ENCODE data around the gene ORC2.
A peak's percentile ranks its signal among the peaks of the same experiment; 100 is the strongest.

ORC2 gene

GRCh38 chr2:200905618-200906296 lies 57.7 kb downstream of the ORC2 start:
- H3K79me1 ChIP-seq (replicated peaks; ENCODE audit: low read length, poor library complexity, severe bottlenecking), result peaks cover 10% of the 10 kb centered on the region
- H3K4me1 ChIP-seq (ENCODE audit: control insufficient read depth, insufficient read depth, low read depth, low read length), result no peaks in the 10 kb centered on the region
- no peak overlapping the region for H3K4ac ChIP-seq (ENCODE audit: low read depth in 1 of 2, low read length in 2 of 2)
- no peaks in the 10 kb centered on the region for H3K9me3 ChIP-seq (ENCODE audit: control insufficient read depth, low read length)
- H3K9ac ChIP-seq (ENCODE audit: low read length), result no peak overlapping the region
- no peak overlapping the region for H2AK5ac ChIP-seq (ENCODE audit: low read length, severe bottlenecking)
- no peak overlapping the region for H3K14ac ChIP-seq (ENCODE audit: low read length in 2 of 2)
- no peak overlapping the region for H3K4me3 ChIP-seq (ENCODE audit: insufficient read depth in 1 of 2, low read depth in 1 of 2, low read length in 2 of 2)
- H3K18ac ChIP-seq (ENCODE audit: low read depth in 1 of 2, low read length in 2 of 2), result no peak overlapping the region
- H2BK12ac ChIP-seq (ENCODE audit: low read length in 2 of 2), result no peak overlapping the region
- WGBS, result no CpG with 5 or more reads among the region's 2 CpGs
- H3K27ac ChIP-seq (ENCODE audit: low read length, poor library complexity, severe bottlenecking), result no peak overlapping the region
- H2BK120ac ChIP-seq (ENCODE audit: low read depth, low read length), result no peak overlapping the region
- H2BK5ac ChIP-seq (ENCODE audit: low read depth, low read length, poor library complexity, severe bottlenecking), result no peak overlapping the region
- no peak overlapping the region for H3K23ac ChIP-seq (ENCODE audit: low read length in 2 of 2)
- no peak overlapping the region for H2BK15ac ChIP-seq (ENCODE audit: low read depth, poor library complexity, severe bottlenecking)
- peaks cover 21 to 64% of the 10 kb centered on the region in 2 experiments for H3K36me3 ChIP-seq (ENCODE audit: control insufficient read depth in 1 of 2, insufficient read depth in 2 of 2, low read depth in 1 of 2, low read length in 2 of 2)
- H3K27me3 ChIP-seq (ENCODE audit: control insufficient read depth in 1 of 2, insufficient read depth in 1 of 2, low read length in 2 of 2), result no peaks in the 10 kb centered on the region
- no peak overlapping the region for H2AFZ ChIP-seq (ENCODE audit: low read depth, low read length)
- no peak overlapping the region for H4K8ac ChIP-seq (ENCODE audit: low read length)
- peak; percentile 75 for DNase-seq
- H3K4me2 ChIP-seq (ENCODE audit: low read length, poor library complexity, severe bottlenecking), result no peak overlapping the region
- H4K91ac ChIP-seq (ENCODE audit: low read length), result no peak overlapping the region

- H2BK12ac ChIP-seq (ENCODE audit: low read length in 2 of 2), result no peak overlapping the region
- no peaks in the 10 kb centered on the region for H3K4me1 ChIP-seq (ENCODE audit: control insufficient read depth, insufficient read depth, low read depth, low read length)
- H2BK120ac ChIP-seq (ENCODE audit: low read depth, low read length), result no peak overlapping the region
- H3K79me1 ChIP-seq (replicated peaks; ENCODE audit: low read length, poor library complexity, severe bottlenecking), result peaks cover 10% of the 10 kb centered on the region
- no peak overlapping the region for H3K27ac ChIP-seq (ENCODE audit: low read length, poor library complexity, severe bottlenecking)
- H3K18ac ChIP-seq (ENCODE audit: low read depth in 1 of 2, low read length in 2 of 2), result no peak overlapping the region
- no peaks in the 10 kb centered on the region for H3K27me3 ChIP-seq (ENCODE audit: control insufficient read depth in 1 of 2, insufficient read depth in 1 of 2, low read length in 2 of 2)
- no peak overlapping the region for H2AFZ ChIP-seq (ENCODE audit: low read depth, low read length)
- no peak overlapping the region for H4K8ac ChIP-seq (ENCODE audit: low read length)
- no peak overlapping the region for H2BK15ac ChIP-seq (ENCODE audit: low read depth, poor library complexity, severe bottlenecking)
- H3K9ac ChIP-seq (ENCODE audit: low read length), result peak overlapping the region; percentile 51
- H3K4ac ChIP-seq (ENCODE audit: low read depth in 1 of 2, low read length in 2 of 2), result no peak overlapping the region
- no peak overlapping the region for H4K91ac ChIP-seq (ENCODE audit: low read length)
- H3K4me2 ChIP-seq (ENCODE audit: low read length, poor library complexity, severe bottlenecking), result no peak overlapping the region
- DNase-seq, result peak; percentile 91
- no peaks in the 10 kb centered on the region for H3K9me3 ChIP-seq (ENCODE audit: control insufficient read depth, low read length)
- no peak overlapping the region for H3K23ac ChIP-seq (ENCODE audit: low read length in 2 of 2)
- H3K36me3 ChIP-seq (ENCODE audit: control insufficient read depth in 1 of 2, insufficient read depth in 2 of 2, low read depth in 1 of 2, low read length in 2 of 2), result peaks cover 6 to 78% of the 10 kb centered on the region in 2 experiments
- no peak overlapping the region for H2BK5ac ChIP-seq (ENCODE audit: low read depth, low read length, poor library complexity, severe bottlenecking)
- H3K14ac ChIP-seq (ENCODE audit: low read length in 2 of 2), result no peak overlapping the region
- 15% methylated on average over 4 of the region's 4 CpGs for WGBS
- H3K4me3 ChIP-seq (ENCODE audit: insufficient read depth in 1 of 2, low read depth in 1 of 2, low read length in 2 of 2), result no peak overlapping the region
- H2AK5ac ChIP-seq (ENCODE audit: low read length, severe bottlenecking), result no peak overlapping the region
Measured at GRCh38 chr2:200901459-200902072, 61.9 kb downstream of the ORC2 start.

- Histone ChIP-seq H3K27me3 (ENCODE audit: control insufficient read depth in 1 of 2, insufficient read depth in 1 of 2, low read length in 2 of 2) (no peaks in the 10 kb centered on the region), H3K4me2 (ENCODE audit: low read length, poor library complexity, severe bottlenecking) (no peak overlapping the region)
Measured at GRCh38 chr2:200899482-200899881, 64.0 kb downstream of the ORC2 start.

GRCh38 chr2:200888704-200889625 lies 74.5 kb downstream of the ORC2 start, which contains the start of the genes NIF3L1 and PPIL3:
TSS of gene NIF3L1 (plus strand) at chr2:200889371. CDS start at chr2:200891944, 2,573 bp downstream.
TSS of gene PPIL3 (minus strand) at chr2:200889077. CDS start at chr2:200887615, 1,462 bp downstream.
- peak within 1 kb of the TSS; percentile 71 for H2BK5ac ChIP-seq (ENCODE audit: low read depth, low read length, poor library complexity, severe bottlenecking)
- peak within 1 kb of the TSS in 1 of 2 experiments; percentile 90 for H3K4ac ChIP-seq (ENCODE audit: low read depth in 1 of 2, low read length in 2 of 2)
- peaks cover 10% of the 10 kb centered on the region for H3K4me1 ChIP-seq (ENCODE audit: control insufficient read depth, insufficient read depth, low read depth, low read length)
- H2BK120ac ChIP-seq (ENCODE audit: low read depth, low read length), result peak within 1 kb of the TSS; percentile 34
- peak within 1 kb of the TSS; percentile 9 to 81 for H3K14ac ChIP-seq (ENCODE audit: low read length in 2 of 2)
- peak within 1 kb of the TSS; percentile 35 for H2AK5ac ChIP-seq (ENCODE audit: low read length, severe bottlenecking)
- peaks cover 13 to 25% of the 10 kb centered on the region in 2 experiments for H3K36me3 ChIP-seq (ENCODE audit: control insufficient read depth in 1 of 2, insufficient read depth in 2 of 2, low read depth in 1 of 2, low read length in 2 of 2)
- peak within 1 kb of the TSS; percentile 96 for H3K27ac ChIP-seq (ENCODE audit: low read length, poor library complexity, severe bottlenecking)
- peak within 1 kb of the TSS; percentile 88 to 98 for H3K4me3 ChIP-seq (ENCODE audit: insufficient read depth in 1 of 2, low read depth in 1 of 2, low read length in 2 of 2)
- no peak within 1 kb of the TSS for H3K23ac ChIP-seq (ENCODE audit: low read length in 2 of 2)
- H3K4me2 ChIP-seq (ENCODE audit: low read length, poor library complexity, severe bottlenecking), result peak within 1 kb of the TSS; percentile 82
- H3K27me3 ChIP-seq (ENCODE audit: control insufficient read depth in 1 of 2, insufficient read depth in 1 of 2, low read length in 2 of 2), result no peaks in the 10 kb centered on the region
- peak; percentile 99 for DNase-seq
- H4K8ac ChIP-seq (ENCODE audit: low read length), result peak within 1 kb of the TSS; percentile 99
- peaks cover 23% of the 10 kb centered on the region for H3K79me1 ChIP-seq (replicated peaks; ENCODE audit: low read length, poor library complexity, severe bottlenecking)
- H2BK15ac ChIP-seq (ENCODE audit: low read depth, poor library complexity, severe bottlenecking), result no peak within 1 kb of the TSS
- peak within 1 kb of the TSS; percentile 98 for H2AFZ ChIP-seq (ENCODE audit: low read depth, low read length)
- no peak within 1 kb of the TSS for H2BK12ac ChIP-seq (ENCODE audit: low read length in 2 of 2)
- H3K18ac ChIP-seq (ENCODE audit: low read depth in 1 of 2, low read length in 2 of 2), result peak within 1 kb of the TSS; percentile 79 to 90
- H4K91ac ChIP-seq (ENCODE audit: low read length), result peak within 1 kb of the TSS; percentile 75
- H3K9ac ChIP-seq (ENCODE audit: low read length), result peak within 1 kb of the TSS; percentile 99
- WGBS, result 1% methylated on average over 47 of the region's 50 CpGs
- H3K9me3 ChIP-seq (ENCODE audit: control insufficient read depth, low read length), result no peaks in the 10 kb centered on the region

More at GRCh38 chr2:200899482-200899881, 64.0 kb downstream of the ORC2 start:
- Histone ChIP-seq H3K4ac (ENCODE audit: low read depth in 1 of 2, low read length in 2 of 2) (no peak overlapping the region), H2AK5ac (ENCODE audit: low read length, severe bottlenecking) (no peak overlapping the region), H3K14ac (ENCODE audit: low read length in 2 of 2) (no peak overlapping the region), H2BK12ac (ENCODE audit: low read length in 2 of 2) (no peak overlapping the region), H3K79me1 (replicated peaks; ENCODE audit: low read length, poor library complexity, severe bottlenecking) (peaks cover 15% of the 10 kb centered on the region), H3K9me3 (ENCODE audit: control insufficient read depth, low read length) (no peaks in the 10 kb centered on the region), H2BK120ac (ENCODE audit: low read depth, low read length) (no peak overlapping the region), H2BK15ac (ENCODE audit: low read depth, poor library complexity, severe bottlenecking) (no peak overlapping the region), H3K23ac (ENCODE audit: low read length in 2 of 2) (no peak overlapping the region), H4K91ac (ENCODE audit: low read length) (no peak overlapping the region), H3K9ac (ENCODE audit: low read length) (no peak overlapping the region), H3K4me3 (ENCODE audit: insufficient read depth in 1 of 2, low read depth in 1 of 2, low read length in 2 of 2) (no peak overlapping the region), H2AFZ (ENCODE audit: low read depth, low read length) (no peak overlapping the region), H3K36me3 (ENCODE audit: control insufficient read depth in 1 of 2, insufficient read depth in 2 of 2, low read depth in 1 of 2, low read length in 2 of 2) (peaks cover 11 to 87% of the 10 kb centered on the region in 2 experiments), H3K18ac (ENCODE audit: low read depth in 1 of 2, low read length in 2 of 2) (no peak overlapping the region), H3K4me1 (ENCODE audit: control insufficient read depth, insufficient read depth, low read depth, low read length) (no peaks in the 10 kb centered on the region), H2BK5ac (ENCODE audit: low read depth, low read length, poor library complexity, severe bottlenecking) (no peak overlapping the region), H4K8ac (ENCODE audit: low read length) (no peak overlapping the region), H3K27ac (ENCODE audit: low read length, poor library complexity, severe bottlenecking) (no peak overlapping the region)
- DNase-seq, result no peak
